ENCODE data around the gene CDK2. TPM values are rescaled to one million over a fixed set of nuclear protein-coding genes. Genes with fewer than 3 reads are reported as not detected.
"Not testable (repeated sequence)": the region's sequence is repeated elsewhere in the genome, so short reads cannot be mapped to it uniquely, and the experiment has no call there.

The CDK2 gene
- total RNA-seq, 1 donor from 2014 or later = 22.2 TPM

DNA sequence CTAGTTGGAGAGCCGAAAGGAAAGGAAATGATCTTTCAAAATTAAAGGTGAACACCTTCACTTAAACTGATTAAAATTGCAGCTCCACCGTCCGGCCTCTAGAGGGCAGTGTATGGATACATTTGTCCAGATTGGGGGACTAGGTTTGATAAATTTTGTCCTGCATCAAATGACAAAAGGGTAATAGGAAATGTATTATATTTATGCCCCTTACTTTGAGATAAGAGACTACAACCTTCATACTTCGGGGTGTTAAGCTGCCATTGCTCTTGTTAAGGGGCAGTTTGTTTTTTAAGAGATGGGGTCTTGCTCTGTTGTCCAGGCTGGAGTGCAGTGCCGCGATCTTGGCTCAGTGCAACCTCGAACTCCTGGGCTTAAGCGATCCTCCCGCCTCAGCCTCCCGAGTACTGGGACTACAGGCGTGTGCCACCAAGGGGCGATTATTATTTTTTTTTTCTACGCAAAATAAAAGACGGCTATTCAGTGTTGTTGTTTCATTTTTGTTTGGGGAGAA, 29.6 kb downstream of the CDK2 start:
- intact Hi-C loops (cut with DNase I) = no loop called here
- H3K4me3 ChIP-seq = peak overlapping the region; percentile 79

DNA sequence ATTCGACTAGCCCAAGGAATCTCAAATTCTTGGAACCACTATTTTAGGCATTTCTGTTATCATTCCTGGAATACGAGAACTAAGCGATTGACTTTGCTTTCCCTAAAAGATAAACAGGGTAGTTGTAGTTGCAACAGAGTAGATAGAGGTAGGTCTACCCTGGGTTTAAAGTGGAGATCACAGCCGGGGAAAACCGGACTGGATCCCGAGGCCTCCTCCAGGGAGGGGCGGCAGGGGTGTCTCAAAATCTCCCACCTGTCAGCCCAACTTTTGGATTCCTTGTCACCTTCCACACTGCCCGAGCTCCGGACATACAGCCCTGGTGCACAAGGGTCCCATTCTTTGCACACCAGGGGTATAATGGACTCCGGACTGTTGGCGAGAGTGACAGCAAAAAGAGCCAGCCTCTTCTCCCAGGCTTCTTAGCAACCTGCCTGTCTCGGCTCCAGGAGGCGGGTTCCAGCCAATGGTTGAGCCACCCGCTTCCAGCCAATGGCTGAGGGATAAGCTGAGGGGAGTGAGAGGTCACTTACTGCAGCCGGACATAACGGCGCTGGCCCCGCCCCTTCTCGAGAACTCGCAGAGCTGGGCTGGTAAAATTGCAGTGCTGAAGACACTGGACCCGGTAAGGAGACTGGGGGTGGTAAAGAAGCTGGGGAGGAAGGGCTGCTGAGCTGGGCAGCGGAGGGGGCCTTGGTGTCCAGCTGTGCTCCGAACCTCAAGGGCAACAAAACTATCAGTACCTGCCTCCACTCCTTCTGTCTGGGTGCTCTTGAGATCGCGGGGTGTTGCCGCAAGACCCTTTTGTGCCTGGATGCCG, 30.3 kb downstream of the CDK2 start, which contains the start of gene SUOX:
SUOX (plus strand) TSS at position 562 of the 820 bp plus-strand sequence. CDS start 4,946 bp downstream, outside the sequence.
- no peaks in the 10 kb centered on the region for H3K27me3 ChIP-seq (ENCODE audit: low read depth)
- TF ChIP-seq, protein P1, sequence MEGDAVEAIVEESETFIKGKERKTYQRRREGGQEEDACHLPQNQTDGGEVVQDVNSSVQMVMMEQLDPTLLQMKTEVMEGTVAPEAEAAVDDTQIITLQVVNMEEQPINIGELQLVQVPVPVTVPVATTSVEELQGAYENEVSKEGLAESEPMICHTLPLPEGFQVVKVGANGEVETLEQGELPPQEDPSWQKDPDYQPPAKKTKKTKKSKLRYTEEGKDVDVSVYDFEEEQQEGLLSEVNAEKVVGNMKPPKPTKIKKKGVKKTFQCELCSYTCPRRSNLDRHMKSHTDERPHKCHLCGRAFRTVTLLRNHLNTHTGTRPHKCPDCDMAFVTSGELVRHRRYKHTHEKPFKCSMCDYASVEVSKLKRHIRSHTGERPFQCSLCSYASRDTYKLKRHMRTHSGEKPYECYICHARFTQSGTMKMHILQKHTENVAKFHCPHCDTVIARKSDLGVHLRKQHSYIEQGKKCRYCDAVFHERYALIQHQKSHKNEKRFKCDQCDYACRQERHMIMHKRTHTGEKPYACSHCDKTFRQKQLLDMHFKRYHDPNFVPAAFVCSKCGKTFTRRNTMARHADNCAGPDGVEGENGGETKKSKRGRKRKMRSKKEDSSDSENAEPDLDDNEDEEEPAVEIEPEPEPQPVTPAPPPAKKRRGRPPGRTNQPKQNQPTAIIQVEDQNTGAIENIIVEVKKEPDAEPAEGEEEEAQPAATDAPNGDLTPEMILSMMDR (IDR thresholded peaks at IDR 0.05) = no peak
- ATAC-seq = peak; percentile 99 to 100
- H3K4me1 ChIP-seq = peaks cover 15% of the 10 kb centered on the region
- no peaks in the 10 kb centered on the region for H3K9me3 ChIP-seq
- intact Hi-C loops (cut with DNase I) = no loop called here
- peak; percentile 98 for DNase-seq
- peak within 1 kb of the TSS; percentile 79 for H3K4me3 ChIP-seq
- peak within 1 kb of the TSS; percentile 77 for H3K27ac ChIP-seq
- H3K36me3 ChIP-seq = peaks cover 30% of the 10 kb centered on the region

More for the DNA sequence above, 29.6 kb downstream of the CDK2 start:
- TF ChIP-seq, protein P1 (IDR thresholded peaks at IDR 0.05) = peak; percentile 82
- Histone ChIP-seq H3K9me3 (no peaks in the 10 kb centered on the region), H3K36me3 (peaks cover 36% of the 10 kb centered on the region), H3K4me1 (peaks cover 15% of the 10 kb centered on the region), H3K27me3 (ENCODE audit: low read depth) (no peaks in the 10 kb centered on the region), H3K27ac (peak overlapping the region; percentile 77)
- DNase-seq (no peak), ATAC-seq (peak; percentile 77 to 81)

DNA sequence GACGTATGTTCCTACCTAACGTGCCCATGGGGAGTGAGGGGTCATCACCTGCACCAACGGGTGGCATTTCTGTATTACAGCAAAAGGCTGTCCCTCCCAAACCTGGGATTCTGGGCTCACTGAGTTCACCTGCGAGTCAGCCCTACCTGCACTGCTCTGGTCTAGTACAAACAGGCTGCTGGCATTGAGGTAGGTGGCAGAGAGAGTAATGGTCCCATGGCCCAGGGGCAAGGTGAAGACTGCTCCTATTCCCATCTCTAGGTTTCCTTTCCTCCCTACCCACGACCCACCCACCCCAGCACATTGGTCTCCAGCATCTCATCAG, 30.9 kb downstream of the CDK2 start:
- H3K27me3 ChIP-seq (ENCODE audit: low read depth) = no peaks in the 10 kb centered on the region
- peaks cover 29% of the 10 kb centered on the region for H3K36me3 ChIP-seq
- peaks cover 15% of the 10 kb centered on the region for H3K4me1 ChIP-seq
- DNase-seq (no peak), ATAC-seq (peak; percentile 40)
- peak overlapping the region; percentile 79 for H3K4me3 ChIP-seq
- intact Hi-C loops (cut with DNase I) = no loop called here
- TF ChIP-seq, protein P1 (IDR thresholded peaks at IDR 0.05) = no peak
- peak overlapping the region; percentile 77 for H3K27ac ChIP-seq
- H3K9me3 ChIP-seq = no peaks in the 10 kb centered on the region

DNA sequence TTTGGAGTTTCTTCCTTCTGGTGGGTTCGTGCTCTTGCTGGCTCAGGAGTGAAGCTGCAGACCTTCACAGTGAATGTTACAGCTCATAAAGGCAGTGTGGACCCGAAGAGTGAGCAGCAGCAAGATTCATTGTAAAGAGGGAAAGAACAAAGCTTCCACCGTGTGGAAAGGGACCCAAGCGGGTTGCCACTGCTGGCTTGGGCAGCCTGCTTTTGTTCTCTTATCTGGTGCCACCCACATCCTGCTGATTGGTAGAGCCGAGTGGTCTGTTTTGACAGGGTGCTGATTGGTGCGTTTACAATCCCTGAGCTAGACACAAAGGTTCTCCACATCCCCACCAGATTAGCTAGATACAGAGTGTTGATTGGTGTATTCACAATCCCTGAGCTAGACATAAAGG, 32.9 kb downstream of the CDK2 start:
- H3K27me3 ChIP-seq (ENCODE audit: low read depth); DNase-seq; H3K9me3 ChIP-seq; ATAC-seq; H3K27ac ChIP-seq; H3K4me3 ChIP-seq; intact Hi-C loops (cut with DNase I): not testable (repeated sequence)
- Histone ChIP-seq H3K36me3 (peaks cover 26% of the 10 kb centered on the region), H3K4me1 (peaks cover 15% of the 10 kb centered on the region)

DNA sequence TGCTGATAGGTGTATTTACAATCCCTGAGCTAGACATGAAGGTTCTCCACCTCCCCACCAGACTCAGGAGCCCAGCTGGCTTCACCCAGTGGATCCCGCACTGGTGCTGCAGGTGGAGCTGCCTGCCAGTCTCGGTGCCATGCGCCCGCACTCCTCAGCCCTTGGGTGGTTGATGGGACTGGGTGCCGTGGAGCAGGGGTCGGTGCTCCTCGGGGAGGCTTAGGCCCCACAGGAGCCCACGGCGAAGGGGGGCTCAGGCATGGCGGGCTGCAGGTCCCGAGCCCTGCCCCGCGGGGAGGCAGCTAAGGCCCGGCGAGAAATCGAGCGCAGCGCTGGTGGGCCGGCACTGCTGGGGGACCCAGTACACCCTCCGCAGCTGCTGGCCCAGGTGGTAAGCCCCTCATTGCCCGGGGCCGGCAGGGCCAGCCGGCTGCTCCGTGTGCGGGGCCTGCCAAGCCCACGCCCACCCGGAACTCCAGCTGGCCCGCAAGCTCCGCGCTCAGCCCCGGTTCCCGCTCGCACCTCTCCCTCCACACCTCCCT, 33.4 kb downstream of the CDK2 start:
- H3K27me3 ChIP-seq (ENCODE audit: low read depth); DNase-seq; ATAC-seq; H3K9me3 ChIP-seq; H3K27ac ChIP-seq; intact Hi-C loops (cut with DNase I); H3K4me3 ChIP-seq: not testable (repeated sequence)
- Histone ChIP-seq H3K4me1 (peaks cover 15% of the 10 kb centered on the region), H3K36me3 (peaks cover 27% of the 10 kb centered on the region)

DNA sequence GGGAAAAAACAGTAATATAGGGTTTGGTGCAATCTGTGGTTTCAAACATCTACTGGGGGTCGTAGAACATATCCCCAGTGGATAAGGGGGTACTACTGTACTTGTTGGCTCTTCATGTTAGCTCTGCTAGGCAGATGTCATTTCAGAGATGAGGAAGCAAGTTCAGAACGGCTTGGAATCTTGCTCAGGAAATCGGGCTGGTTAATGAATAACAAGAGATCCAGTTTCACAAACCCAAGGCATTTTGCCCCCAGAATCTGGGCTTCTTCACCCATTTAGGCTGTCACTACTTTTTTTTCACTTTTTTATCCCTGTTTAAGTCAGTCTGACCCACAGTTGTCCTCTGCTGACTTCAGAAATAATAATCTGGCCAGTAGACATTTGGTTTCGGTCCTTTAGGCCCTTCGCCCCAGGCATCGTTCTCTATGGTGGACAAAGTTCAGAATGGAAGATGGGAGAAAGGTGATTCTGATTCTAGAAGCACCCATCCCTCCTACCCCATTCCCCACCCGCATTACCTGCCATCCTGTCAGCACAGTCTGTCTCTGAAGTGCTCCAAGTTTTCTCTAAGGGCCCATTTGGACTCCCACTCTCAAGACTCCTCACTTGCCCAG, 35.0 kb downstream of the CDK2 start:
- H3K27me3 ChIP-seq (ENCODE audit: low read depth) = no peaks in the 10 kb centered on the region
- H3K4me3 ChIP-seq = no peak overlapping the region
- H3K4me1 ChIP-seq = peaks cover 8% of the 10 kb centered on the region
- no peak for DNase-seq
- TF ChIP-seq, protein P1 (IDR thresholded peaks at IDR 0.05) = no peak
- no peak overlapping the region for H3K27ac ChIP-seq
- intact Hi-C loops (cut with DNase I) = no loop called here
- no peak for ATAC-seq
- no peaks in the 10 kb centered on the region for H3K9me3 ChIP-seq
- peaks cover 23% of the 10 kb centered on the region for H3K36me3 ChIP-seq

DNA sequence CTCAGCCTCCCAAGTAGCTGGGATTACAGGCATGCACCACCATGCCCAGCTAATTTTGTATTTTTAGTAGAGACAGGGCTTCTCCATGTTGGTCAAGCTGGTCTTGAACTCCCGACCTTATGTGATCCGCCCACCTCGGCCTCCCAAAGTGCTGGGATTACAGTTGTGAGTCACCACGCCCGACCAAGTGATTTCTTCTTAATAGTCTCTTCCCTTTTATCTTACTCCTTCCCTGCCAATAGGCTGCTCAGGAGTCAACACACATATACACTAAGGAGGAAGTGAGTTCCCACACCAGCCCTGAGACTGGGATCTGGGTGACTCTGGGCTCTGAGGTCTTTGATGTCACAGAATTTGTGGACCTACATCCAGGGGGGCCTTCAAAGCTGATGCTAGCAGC, 36.7 kb downstream of the CDK2 start:
- DNase-seq; H3K9me3 ChIP-seq; H3K27me3 ChIP-seq (ENCODE audit: low read depth); H3K4me3 ChIP-seq; H3K27ac ChIP-seq; intact Hi-C loops (cut with DNase I): not testable (repeated sequence)
- H3K36me3 ChIP-seq = peaks cover 23% of the 10 kb centered on the region
- peaks cover 12% of the 10 kb centered on the region for H3K4me1 ChIP-seq
- ATAC-seq = peak in 1 of 2 donors; percentile 8

Measured in lower lobe of right lung (tissue), 2 donors.